Mammary epithelial cell (primary cell): Measurements from ENCODE around the gene ZNF514.

Experiments used
- EZH2 ChIP-seq: IDR thresholded peaks from 2 replicates; pipeline ENCODE4 v1.6.1; 2012; ENCODE audit warnings: low read length, inconsistent platforms, borderline replicate concordance
- TF ChIP-seq, protein P1 (sequence below), 2 donors: IDR thresholded peaks in 1 of 2; conservative IDR thresholded peaks in 1 of 2; 2 replicates each; pipeline ENCODE4 v1.5.1; 2011 to 2012; ENCODE audit warnings: inconsistent platforms in 2 of 2, low read length in 2 of 2, mild to moderate bottlenecking in 2 of 2, control low read depth in 1 of 2, low read depth in 1 of 2; ENCODE audit not compliant: insufficient read depth in 1 of 2; ENCODE audit errors: extremely low read depth in 1 of 2

DNA sequence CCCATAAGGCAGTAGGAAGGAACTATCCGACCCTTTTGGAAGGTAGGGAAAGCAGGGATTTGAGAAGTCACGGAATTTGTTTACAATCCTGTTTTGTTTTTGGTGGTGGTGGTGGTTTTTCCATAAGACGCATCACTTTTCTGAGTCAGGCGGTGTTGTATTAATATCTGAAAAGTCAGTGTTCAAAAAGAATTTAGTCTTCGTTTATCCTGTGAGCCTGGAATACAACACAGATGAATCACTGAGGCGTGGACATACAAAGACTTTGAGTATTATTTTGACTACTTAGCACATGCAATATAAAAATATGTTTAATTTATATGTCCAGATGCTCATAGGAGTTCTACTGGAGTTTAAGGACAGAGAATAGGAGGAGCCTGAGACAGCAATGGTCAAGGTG, 48.5 kb upstream of the ZNF514 start:
- no peak for TF ChIP-seq EZH2
- TF ChIP-seq, protein P1, sequence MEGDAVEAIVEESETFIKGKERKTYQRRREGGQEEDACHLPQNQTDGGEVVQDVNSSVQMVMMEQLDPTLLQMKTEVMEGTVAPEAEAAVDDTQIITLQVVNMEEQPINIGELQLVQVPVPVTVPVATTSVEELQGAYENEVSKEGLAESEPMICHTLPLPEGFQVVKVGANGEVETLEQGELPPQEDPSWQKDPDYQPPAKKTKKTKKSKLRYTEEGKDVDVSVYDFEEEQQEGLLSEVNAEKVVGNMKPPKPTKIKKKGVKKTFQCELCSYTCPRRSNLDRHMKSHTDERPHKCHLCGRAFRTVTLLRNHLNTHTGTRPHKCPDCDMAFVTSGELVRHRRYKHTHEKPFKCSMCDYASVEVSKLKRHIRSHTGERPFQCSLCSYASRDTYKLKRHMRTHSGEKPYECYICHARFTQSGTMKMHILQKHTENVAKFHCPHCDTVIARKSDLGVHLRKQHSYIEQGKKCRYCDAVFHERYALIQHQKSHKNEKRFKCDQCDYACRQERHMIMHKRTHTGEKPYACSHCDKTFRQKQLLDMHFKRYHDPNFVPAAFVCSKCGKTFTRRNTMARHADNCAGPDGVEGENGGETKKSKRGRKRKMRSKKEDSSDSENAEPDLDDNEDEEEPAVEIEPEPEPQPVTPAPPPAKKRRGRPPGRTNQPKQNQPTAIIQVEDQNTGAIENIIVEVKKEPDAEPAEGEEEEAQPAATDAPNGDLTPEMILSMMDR (conservative IDR thresholded peaks at IDR 0.05 in 1 of 2, IDR thresholded peaks at IDR 0.05 in 1 of 2; ENCODE audit: extremely low read depth in 1 of 2, insufficient read depth in 1 of 2, low read depth in 1 of 2, low read length in 2 of 2): no peak
